AG10803 (cell line): Measurements from ENCODE around the gene SEMA4D.

Experiments used
- DNase-seq: peaks from one replicate; pipeline ENCODE4 v3.0.0; 2010; ENCODE audit warnings: low read depth
- H3K4me3 ChIP-seq: 2 replicates; pipeline ENCODE4 v1.5.1; 2011; ENCODE audit warnings: mild to moderate bottlenecking, low read length, control low read depth
- CTCF ChIP-seq: conservative IDR thresholded peaks from 2 replicates; pipeline ENCODE4 v1.5.1; 2011; ENCODE audit warnings: mild to moderate bottlenecking, low read length, control low read depth, inconsistent platforms

Gene SEMA4D

GRCh38 chr9:89431930-89432725 lies 65.8 kb downstream of the SEMA4D start:
- no peak for DNase-seq
- TF ChIP-seq CTCF: no peak
- H3K4me3 ChIP-seq: no peak overlapping the region

- DNase-seq: no peak
- no peak for TF ChIP-seq CTCF
- no peak overlapping the region for H3K4me3 ChIP-seq
Measured at GRCh38 chr9:89430995-89431394, 66.9 kb downstream of the SEMA4D start.

- TF ChIP-seq CTCF: peak; percentile 19; the same call in 1 of the 2 replicates
- no peak overlapping the region for H3K4me3 ChIP-seq
- no peak for DNase-seq
Measured at GRCh38 chr9:89428901-89429890, 68.7 kb downstream of the SEMA4D start.

GRCh38 chr9:89428222-89428761 lies 69.6 kb downstream of the SEMA4D start:
- TF ChIP-seq CTCF: no peak
- no peak overlapping the region for H3K4me3 ChIP-seq
- no peak for DNase-seq

GRCh38 chr9:89427621-89428221 lies 70.2 kb downstream of the SEMA4D start:
- no peak overlapping the region for H3K4me3 ChIP-seq
- no peak for DNase-seq
- TF ChIP-seq CTCF: no peak

GRCh38 chr9:89426384-89426961 lies 71.4 kb downstream of the SEMA4D start:
- no peak for TF ChIP-seq CTCF
- DNase-seq: no peak
- no peak overlapping the region for H3K4me3 ChIP-seq
